ENCODE measurements around the gene GNAI3.

DNA sequence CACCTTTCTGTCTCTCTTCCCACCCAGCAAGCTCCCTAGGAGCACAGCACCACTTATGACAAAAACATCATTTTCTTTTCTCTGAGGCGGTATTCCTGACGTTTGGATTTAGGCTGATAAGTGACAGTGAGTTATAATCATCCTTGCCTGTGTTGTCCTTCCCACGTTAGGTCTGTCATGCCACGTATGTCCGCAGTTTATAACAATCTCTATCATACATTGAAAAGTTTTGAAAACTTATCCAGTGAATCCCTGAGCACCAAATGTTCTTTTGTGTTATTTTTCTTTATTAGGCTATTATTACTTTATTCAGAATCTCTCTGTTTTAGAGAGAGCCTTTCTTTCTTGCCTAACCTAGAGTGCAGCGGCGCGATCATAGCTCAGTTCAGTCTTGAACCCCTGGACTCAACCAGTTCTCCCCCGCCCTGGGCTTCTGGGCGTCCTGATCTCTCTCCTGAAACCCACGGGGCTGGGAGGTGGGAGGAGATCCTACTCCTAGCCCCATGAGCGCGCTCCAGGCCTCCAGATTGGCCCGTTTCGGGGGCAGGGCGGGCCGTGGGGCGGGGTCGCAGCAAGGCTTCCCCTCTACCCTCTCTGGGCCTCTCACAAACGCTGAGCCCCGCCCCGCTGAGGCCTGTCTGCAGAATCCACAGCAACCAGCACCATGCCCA, 119.2 kb downstream of the GNAI3 start, which contains the start of gene GSTM2:
- TF ChIP-seq SP4 (IDR thresholded peaks at IDR 0.05; ENCODE audit: low read length): no peak
- no peak for TF ChIP-seq RFX5 (IDR thresholded peaks at IDR 0.05; ENCODE audit: borderline replicate concordance, low read depth, low read length)
- TF ChIP-seq, protein P1, sequence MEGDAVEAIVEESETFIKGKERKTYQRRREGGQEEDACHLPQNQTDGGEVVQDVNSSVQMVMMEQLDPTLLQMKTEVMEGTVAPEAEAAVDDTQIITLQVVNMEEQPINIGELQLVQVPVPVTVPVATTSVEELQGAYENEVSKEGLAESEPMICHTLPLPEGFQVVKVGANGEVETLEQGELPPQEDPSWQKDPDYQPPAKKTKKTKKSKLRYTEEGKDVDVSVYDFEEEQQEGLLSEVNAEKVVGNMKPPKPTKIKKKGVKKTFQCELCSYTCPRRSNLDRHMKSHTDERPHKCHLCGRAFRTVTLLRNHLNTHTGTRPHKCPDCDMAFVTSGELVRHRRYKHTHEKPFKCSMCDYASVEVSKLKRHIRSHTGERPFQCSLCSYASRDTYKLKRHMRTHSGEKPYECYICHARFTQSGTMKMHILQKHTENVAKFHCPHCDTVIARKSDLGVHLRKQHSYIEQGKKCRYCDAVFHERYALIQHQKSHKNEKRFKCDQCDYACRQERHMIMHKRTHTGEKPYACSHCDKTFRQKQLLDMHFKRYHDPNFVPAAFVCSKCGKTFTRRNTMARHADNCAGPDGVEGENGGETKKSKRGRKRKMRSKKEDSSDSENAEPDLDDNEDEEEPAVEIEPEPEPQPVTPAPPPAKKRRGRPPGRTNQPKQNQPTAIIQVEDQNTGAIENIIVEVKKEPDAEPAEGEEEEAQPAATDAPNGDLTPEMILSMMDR (IDR thresholded peaks at IDR 0.05; ENCODE audit: control extremely low read depth in 1 of 3, insufficient read depth in 1 of 3, low read depth in 1 of 3, low read length in 3 of 3): no peak; a peak in 1 of 4 replicates

All from H1 (cell line).